SK-N-SH (cell line): ENCODE measurements around the gene FYN. TPM values are rescaled to one million over a fixed set of nuclear protein-coding genes. Genes with fewer than 3 reads are reported as not detected.

Experiments used
- CTCF ChIA-PET: fragments of 300-600, 350-600 bp; formaldehyde crosslinking; extraction: SDS; loops from one replicate; lab custom pipeline; 2021; lab: Yijun Ruan, JAX
- POLR2A ChIA-PET: fragments of 350-600 bp; sonication (Branson Sonifier 250); formaldehyde crosslinking; extraction: SDS; loops from one replicate; lab custom pipeline; 2020; ENCODE audit warnings: antibody characterized with exemption, inconsistent platforms; lab: Yijun Ruan, JAX
- DNase-seq: peaks from one replicate; pipeline ENCODE4 v3.0.0; 2012
- H2AFZ ChIP-seq: fragments of 200-600 bp; sonication (generic); 2 replicates; pipeline ENCODE4 v1.8.1; 2016; ENCODE audit warnings: antibody characterized with exemption, mild to moderate bottlenecking, low read depth
- H3F3A ChIP-seq: fragments of 200-600 bp; sonication (generic); replicated peaks from 2 replicates; pipeline ENCODE3; 2016; ENCODE audit warnings: antibody characterized with exemption, mild to moderate bottlenecking; ENCODE audit not compliant: insufficient read depth
- H3K27ac ChIP-seq, 2 experiments: fragments of 200-500 bp in 1 of 2; fragments of 200-600 bp in 1 of 2; sonication (Bioruptor generic) in 1 of 2; sonication (generic), shearing (Covaris generic) in 1 of 2; 2 replicates each; pipeline versions ENCODE4 v1.5.1 to v1.6.1; 2014 to 2016; ENCODE audit warnings: low read depth in 2 of 2, inconsistent platforms in 1 of 2, low read length in 1 of 2, mild to moderate bottlenecking in 1 of 2, mixed read lengths in 1 of 2
- H3K27me3 ChIP-seq: fragments of 200-600 bp; sonication (generic), shearing (Covaris generic); 2 replicates; pipeline ENCODE4 v1.6.1; 2016; ENCODE audit warnings: mixed run types; ENCODE audit not compliant: insufficient read depth
- H3K36me3 ChIP-seq, 2 experiments: fragments of 200-500 bp in 1 of 2; fragments of 200-600 bp in 1 of 2; sonication (Bioruptor generic) in 1 of 2; sonication (generic) in 1 of 2; replicated peaks in 1 of 2; 2 replicates each; pipeline versions ENCODE3 to v1.5.1; 2014 to 2016; ENCODE audit warnings: low read length in 1 of 2, mild to moderate bottlenecking in 1 of 2; ENCODE audit not compliant: insufficient read depth in 2 of 2, control insufficient read depth in 1 of 2
- H3K4me1 ChIP-seq, 2 experiments: fragments of 200-500 bp in 1 of 2; fragments of 200-600 bp in 1 of 2; sonication (Bioruptor generic) in 1 of 2; sonication (generic), shearing (Covaris generic) in 1 of 2; 2 replicates each; pipeline versions ENCODE4 v1.5.1 to v1.6.1; 2014 to 2016; ENCODE audit warnings: low read depth in 1 of 2, low read length in 1 of 2, mixed run types in 1 of 2; ENCODE audit not compliant: insufficient read depth in 2 of 2, control insufficient read depth in 1 of 2
- H3K4me2 ChIP-seq: fragments of 200-600 bp; sonication (generic), shearing (Covaris generic); 2 replicates; pipeline ENCODE4 v1.6.1; 2017; ENCODE audit warnings: mixed run types
- H3K4me3 ChIP-seq, 2 experiments: fragments of 200-500 bp in 1 of 2; fragments of 200-600 bp in 1 of 2; sonication (Bioruptor generic) in 1 of 2; sonication (generic), shearing (Covaris generic) in 1 of 2; 2 replicates each; pipeline versions ENCODE4 v1.5.1 to v1.8.1; 2014 to 2016; ENCODE audit warnings: low read depth in 2 of 2, inconsistent platforms in 1 of 2, low read length in 1 of 2, mild to moderate bottlenecking in 1 of 2, mixed read lengths in 1 of 2, moderate library complexity in 1 of 2
- H3K79me2 ChIP-seq: fragments of 200-600 bp; sonication (generic); 2 replicates; pipeline ENCODE4 v1.8.1; 2017; ENCODE audit warnings: mild to moderate bottlenecking; ENCODE audit not compliant: insufficient read depth
- H3K9ac ChIP-seq: fragments of 200-600 bp; sonication (generic); 2 replicates; pipeline ENCODE4 v1.6.1; 2017; ENCODE audit warnings: mixed run types
- H3K9me2 ChIP-seq: fragments of 200-600 bp; sonication (generic); 2 replicates; pipeline ENCODE4 v1.6.1; 2017; ENCODE audit warnings: mixed run types
- H3K9me3 ChIP-seq: fragments of 200-600 bp; sonication (generic); 2 replicates; pipeline ENCODE4 v1.6.1; 2017; ENCODE audit warnings: mixed run types, mild to moderate bottlenecking, moderate library complexity
- H4K20me1 ChIP-seq: fragments of 200-600 bp; sonication (generic); 2 replicates; pipeline ENCODE4 v1.6.1; 2017; ENCODE audit warnings: mild to moderate bottlenecking, mixed run types; ENCODE audit not compliant: insufficient read depth
- CHD2 ChIP-seq: fragments of 150-350 bp; IDR thresholded peaks from 2 replicates; pipeline ENCODE4 v1.6.1; 2018; ENCODE audit warnings: low read length; ENCODE audit not compliant: partially characterized antibody
- ELF1 ChIP-seq: IDR thresholded peaks from 2 replicates; pipeline ENCODE4 v1.4.0; 2012
- FOSL2 ChIP-seq: IDR thresholded peaks from 2 replicates; pipeline ENCODE4 v1.4.0; 2012; ENCODE audit warnings: low read depth, mild to moderate bottlenecking, moderate library complexity, borderline replicate concordance
- FOXJ3 ChIP-seq: sonication (generic); formaldehyde crosslinking; IDR thresholded peaks from 2 replicates; pipeline ENCODE4 v1.5.1; 2020; ENCODE audit warnings: mild to moderate bottlenecking, missing genetic modification reagents
- GATA2 ChIP-seq: sonication (generic); formaldehyde crosslinking; IDR thresholded peaks from 2 replicates; pipeline ENCODE4 v1.5.0; 2020; ENCODE audit warnings: mild to moderate bottlenecking, missing genetic modification reagents
- MEF2A ChIP-seq: IDR thresholded peaks from 2 replicates; pipeline ENCODE4 v1.4.0; 2012; ENCODE audit warnings: low read depth, borderline replicate concordance
- MXI1 ChIP-seq: IDR thresholded peaks from 2 replicates; pipeline ENCODE4 v1.6.1; 2012; ENCODE audit warnings: mild to moderate bottlenecking, low read depth, low read length, improper control_type of control experiment
- NFIC ChIP-seq: IDR thresholded peaks from 2 replicates; pipeline ENCODE4 v1.4.0; 2012; ENCODE audit warnings: borderline replicate concordance
- PBX3 ChIP-seq: IDR thresholded peaks from 2 replicates; pipeline ENCODE4; 2012
- RXRA ChIP-seq: IDR thresholded peaks from 2 replicates; pipeline ENCODE4 v1.4.0; 2012; ENCODE audit warnings: low read depth, mild to moderate bottlenecking, borderline replicate concordance
- SMC3 ChIP-seq: IDR thresholded peaks from 2 replicates; pipeline ENCODE4 v1.6.1; 2012; ENCODE audit warnings: low read depth, low read length, improper control_type of control experiment
- TCF12 ChIP-seq: IDR thresholded peaks from 2 replicates; pipeline ENCODE4 v1.4.0; 2012
- TEAD4 ChIP-seq: IDR thresholded peaks from 2 replicates; pipeline ENCODE4 v1.4.0; 2012; ENCODE audit warnings: mild to moderate bottlenecking, borderline replicate concordance; ENCODE audit not compliant: insufficient read depth
- USF2 ChIP-seq: fragments of 150-350 bp; IDR thresholded peaks from 2 replicates; pipeline ENCODE4 v1.6.1; 2017; ENCODE audit warnings: antibody characterized with exemption, low read length, low read depth, borderline replicate concordance
- WGBS: methylation state at CpG from one replicate; pipeline ENCODE4 v1.1.6; 2017; ENCODE audit warnings: low lambda C conversion rate; 5-methylcytosine and 5-hydroxymethylcytosine counted together
- polyA plus RNA-seq, 3 experiments: library from polyadenylated mRNA; depleted of rRNA; stranded (reverse); fragments of >200 nt; gene quantifications; 2 replicates each; pipeline ENCODE4 v1.2.3, GENCODE V29; 2012

The FYN gene
- polyA plus RNA-seq, 1 of the 3 experiments (the other 2 are of a cell fraction) = 31.0 TPM

GRCh38 chr6:111832833-111833418 is 40.3 kb downstream of the FYN start:
- Histone ChIP-seq H2AFZ (no peak overlapping the region), H3K4me3 (no peak overlapping the region), H3K4me1 (peaks cover 0 to 2% of the 10 kb centered on the region in 2 experiments; a peak in 2 of 4 replicates), H3K9ac (no peak overlapping the region), H3K79me2 (peaks cover under 1% of the 10 kb centered on the region; the same call in 1 of the 2 replicates), H3K9me2 (no peaks in the 10 kb centered on the region), H3K27me3 (no peaks in the 10 kb centered on the region), H4K20me1 (no peaks in the 10 kb centered on the region), H3K9me3 (no peaks in the 10 kb centered on the region), H3K27ac (peak overlapping the region in 1 of 2 experiments; percentile 28; a peak in 1 of 4 replicates), H3F3A (peaks cover 3% of the 10 kb centered on the region), H3K4me2 (0 out of 2 replicates have a peak overlapping the region, but pooled peaks have one; percentile 6), H3K36me3 (no peaks in the 10 kb centered on the region)
- ChIA-PET CTCF (interaction anchor here (0.8 to 1.0 kb wide), 2 partner anchors 17 to 123 kb away, joined by 4 read pairs; no protein-coding TSS in a partner anchor), POLR2A (no interaction called here)
- no peak for TF ChIP-seq MXI1
- TF ChIP-seq ELF1 = no peak
- TF ChIP-seq USF2 = no peak
- no peak for TF ChIP-seq NFIC
- TF ChIP-seq SMC3 = no peak
- no peak for TF ChIP-seq CHD2
- TF ChIP-seq MEF2A = no peak
- TF ChIP-seq GATA2 (CRISPR knock-in tag) = no peak
- WGBS = 88% methylated on average over 1 of the region's 1 CpG
- DNase-seq = no peak

- H3K79me2 ChIP-seq = peaks cover 4% of the 10 kb centered on the region; the same call in 1 of the 2 replicates
- 95% methylated on average over 2 of the region's 2 CpGs for WGBS
Measured at GRCh38 chr6:111831408-111831807, 41.8 kb downstream of the FYN start.

DNA sequence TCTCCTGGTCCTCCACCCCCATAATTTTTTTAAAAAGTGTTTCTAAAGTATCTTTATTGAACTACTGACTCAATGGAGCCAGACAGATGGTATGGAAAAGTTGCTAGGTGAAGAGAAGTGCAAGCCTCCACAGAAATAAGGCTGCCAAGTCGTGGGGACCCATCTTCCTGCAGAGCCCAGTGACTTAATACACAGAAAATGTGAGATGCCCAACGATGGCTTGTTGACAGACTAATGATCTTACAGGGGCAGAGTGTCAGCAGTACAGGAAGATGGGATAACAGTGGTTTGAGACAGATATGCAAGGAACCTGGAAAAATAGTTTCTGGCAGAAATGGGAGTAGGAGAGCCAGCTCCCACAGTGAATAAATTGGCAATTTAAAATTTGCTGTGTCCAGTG is 43.3 kb downstream of the FYN start:
- WGBS = 24% methylated on average over 2 of the region's 2 CpGs
- ChIA-PET POLR2A (no interaction called here), CTCF (no interaction called here)
- Histone ChIP-seq H3K36me3 (no peaks in the 10 kb centered on the region), H2AFZ (no peak overlapping the region), H3F3A (peaks cover 3% of the 10 kb centered on the region), H3K9me2 (no peaks in the 10 kb centered on the region), H4K20me1 (no peaks in the 10 kb centered on the region), H3K27me3 (no peaks in the 10 kb centered on the region), H3K4me2 (no peak overlapping the region), H3K79me2 (peaks cover 8% of the 10 kb centered on the region; the same call in 1 of the 2 replicates), H3K4me1 (peaks cover 2 to 5% of the 10 kb centered on the region in 2 experiments; a peak in 2 of 4 replicates), H3K9ac (no peak overlapping the region), H3K9me3 (no peaks in the 10 kb centered on the region), H3K27ac (no peak overlapping the region), H3K4me3 (no peak overlapping the region)
- no peak for TF ChIP-seq TCF12
- no peak for TF ChIP-seq TEAD4
- peak; percentile 45 for TF ChIP-seq PBX3
- TF ChIP-seq FOXJ3 = no peak
- TF ChIP-seq RXRA = no peak
- DNase-seq = no peak

More at GRCh38 chr6:111831408-111831807, 41.8 kb downstream of the FYN start:
- Histone ChIP-seq H3K9ac (no peak overlapping the region), H3K4me3 (no peak overlapping the region), H3K27me3 (no peaks in the 10 kb centered on the region), H3K4me2 (no peak overlapping the region), H3K4me1 (peaks cover 0 to 2% of the 10 kb centered on the region in 2 experiments; a peak in 2 of 4 replicates), H3K9me2 (no peaks in the 10 kb centered on the region), H3K36me3 (no peaks in the 10 kb centered on the region), H2AFZ (no peak overlapping the region), H3K9me3 (no peaks in the 10 kb centered on the region), H4K20me1 (no peaks in the 10 kb centered on the region), H3F3A (peaks cover 3% of the 10 kb centered on the region), H3K27ac (no peak overlapping the region)
- POLR2A ChIA-PET = no interaction called here
- no peak for TF ChIP-seq FOSL2
- DNase-seq = no peak
- CTCF ChIA-PET = interaction anchor here (0.9 to 1.3 kb wide), 2 partner anchors 14 to 25 kb away, joined by 3 to 4 read pairs; no protein-coding TSS in a partner anchor
